Heart right ventricle (tissue), 16 donors: ENCODE data around the gene CHRNA4. TPM values are rescaled to one million over a fixed set of nuclear protein-coding genes. Genes with fewer than 3 reads are reported as not detected.

Experiments
- ATAC-seq, 8 donors: fragments of 200-7000 bp; cut with Tn5 transposase; one replicate each; pipeline ENCODE4 v1.9.1; 2020; ENCODE audit warnings: mild to moderate bottlenecking in 8 of 8, moderate library complexity in 8 of 8, moderate number of reproducible peaks in 1 of 8
- DNase-seq, 2 donors: peaks; one replicate each; pipeline ENCODE4 v3.0.0-alpha.2; 2020
- H3K27ac ChIP-seq, 10 donors: fragments of 200-600 bp; sonication (generic) in 2 of 10; one replicate each; pipeline versions ENCODE4 v1.5.0 to v1.8.0; 2020 to 2022; ENCODE audit warnings: mild to moderate bottlenecking in 3 of 10
- H3K27me3 ChIP-seq, 7 donors: fragments of 200-600 bp; one replicate each; pipeline ENCODE4 v1.8.0; 2021 to 2022; ENCODE audit warnings: mild to moderate bottlenecking in 2 of 7
- H3K36me3 ChIP-seq, 9 donors: fragments of 200-600 bp; sonication (generic) in 1 of 9; one replicate each; pipeline versions ENCODE4 v1.5.0 to v1.8.0; 2020 to 2022; ENCODE audit warnings: mild to moderate bottlenecking in 2 of 9
- H3K4me1 ChIP-seq, 9 donors: fragments of 200-600 bp; sonication (generic) in 1 of 9; one replicate each; pipeline versions ENCODE4 v1.5.0 to v1.8.0; 2020 to 2022; ENCODE audit warnings: mild to moderate bottlenecking in 4 of 9
- H3K4me3 ChIP-seq, 10 donors: fragments of 200-600 bp; sonication (generic) in 2 of 10; one replicate each; pipeline versions ENCODE4 v1.5.0 to v1.8.0; 2020 to 2022; ENCODE audit warnings: mild to moderate bottlenecking in 7 of 10, moderate library complexity in 2 of 10
- H3K9me3 ChIP-seq, 11 donors: fragments of 200-600 bp in 10 of 11; sonication (generic) in 2 of 11; one replicate each; pipeline versions ENCODE4 v1.5.0 to v1.8.0; 2013 to 2022; ENCODE audit warnings: mild to moderate bottlenecking in 2 of 11, control low read depth in 1 of 11, moderate library complexity in 1 of 11
- CTCF ChIP-seq, 9 donors: fragments of 200-600 bp; sonication (generic) in 2 of 9; IDR thresholded peaks; one replicate each; pipeline versions ENCODE4 v1.5.0 to v1.8.0; 2021 to 2022; ENCODE audit warnings: antibody characterized with exemption in 9 of 9, mild to moderate bottlenecking in 5 of 9, moderate library complexity in 1 of 9
- WGBS, 2 donors: extraction: QIAGEN DNeasy Blood & Tissue Kit; methylation state at CpG; one replicate each; pipeline ENCODE4 v1.1.7; 2013; ENCODE audit warnings: inconsistent platforms in 1 of 2; 5-methylcytosine and 5-hydroxymethylcytosine counted together
- intact Hi-C, 10 donors: fragments of 100-400 bp; cut with DNase I; formaldehyde crosslinking; loops; one replicate each; pipeline versions ENCODE4 v1.11.1 to v1.14.2; 2022
- polyA plus RNA-seq, 2 donors: library from polyadenylated mRNA; stranded (reverse); fragments of 200-250 nt; gene quantifications; one replicate each; pipeline ENCODE4 v1.2.3, GENCODE V29; 2013
- total RNA-seq, 10 donors: library from RNA; stranded (reverse); fragmentation: NEBNext Ultra II Directional in 3 of 10; extraction: Animal tissue kit (Norgen Biotek cat#: 25700) in 3 of 10; gene quantifications; one replicate each; pipeline versions ENCODE4 v1.2.1 to v1.2.4, GENCODE V29; 2021 to 2023
- donor health status: Arrhythmogenic right ventricular cardiomyopathy.
- donor health status: ischemic (EF 13 %, LVEDD 7.1; RV severe dilation, severe dysfunction).
- donor health status: healthy with polysubstance abuse.
- donor health status: DM: no; HTN: yes; CAD: no.
- donor health status: DM: no; HTN: no; CAD: no.
- donor health status: ischemic (EF 25% LVEDD 6.9; RV normal size, moderate dysfunction).
- donor health status: ischemic (EF 25% LVEDD 5.7; RV mildly dilated, moderate dysfunction).
- donor health status: healthy.
- donor health status: DM: yes; HTN: yes; CAD: no.
- donor health status: Ischemic cardiomyopathy.
- donor health status: ischemic (EF 35%, LVEDD 5.7; RV mildly dilated, moderate dysfunction).
- donor health status: nonischemic (EF 11% LVEDD 7.7; RV severe dilation, severe dysfunction).
- donor health status: DM: yes; HTN: yes; CAD: no.
- donor health status: PGD.
- donor health status: ischemic (EF 29% LVEDD 5.4; RV normal size, mild dysfunction).
- donor health status: nonischemic (EF 23%, LVEDD 6.1; RV moderate dilation, normal function).

CHRNA4 gene
- total and polyA plus RNA-seq, 12 donors = 0.06 to 1.5 (median 0.90) TPM; not detected in 4

- ATAC-seq = no peak
- Histone ChIP-seq H3K27me3 (peaks cover under 1 to 27% (median 11%) of the 10 kb centered on the region in 7 donors), H3K4me1 (peaks cover 0 to 18% (median 4%) of the 10 kb centered on the region in 9 donors), H3K9me3 (no peaks in the 10 kb centered on the region), H3K27ac (no peak overlapping the region), H3K36me3 (no peaks in the 10 kb centered on the region), H3K4me3 (no peak overlapping the region)
- 75 to 80% methylated on average over 25 of the region's 25 CpGs for WGBS, 2 donors
- TF ChIP-seq CTCF (IDR thresholded peaks at IDR 0.05) = no peak
- DNase-seq = peak in 1 of 2 donors; percentile 17
- intact Hi-C loops = no loop called here
Observed at GRCh38 chr20:63313349-63314014, 47.7 kb downstream of the CHRNA4 start.

GRCh38 chr20:63312690-63313348 is 48.3 kb downstream of the CHRNA4 start:
- no peak overlapping the region for H3K4me3 ChIP-seq
- no peaks in the 10 kb centered on the region for H3K9me3 ChIP-seq
- H3K36me3 ChIP-seq = no peaks in the 10 kb centered on the region
- peaks cover 0 to 18% (median 4%) of the 10 kb centered on the region in 9 donors for H3K4me1 ChIP-seq
- intact Hi-C loops = no loop called here
- no peak for TF ChIP-seq CTCF (IDR thresholded peaks at IDR 0.05)
- H3K27ac ChIP-seq = no peak overlapping the region
- DNase-seq (peak; percentile 51 to 64), ATAC-seq (peak; percentile 4 to 51 (median 33))
- H3K27me3 ChIP-seq = peaks cover 7 to 33% (median 17%) of the 10 kb centered on the region in 7 donors
- 64 to 71% methylated on average over 19 to 22 of the region's 22 CpGs for WGBS, 2 donors

GRCh38 chr20:63312273-63312672 is 48.9 kb downstream of the CHRNA4 start:
- Histone ChIP-seq H3K4me1 (peaks cover 0 to 18% (median 4%) of the 10 kb centered on the region in 9 donors), H3K36me3 (no peaks in the 10 kb centered on the region), H3K27ac (no peak overlapping the region), H3K9me3 (no peaks in the 10 kb centered on the region), H3K4me3 (no peak overlapping the region), H3K27me3 (peaks cover 7 to 39% (median 22%) of the 10 kb centered on the region in 7 donors)
- DNase-seq (no peak), ATAC-seq (no peak)
- TF ChIP-seq CTCF (IDR thresholded peaks at IDR 0.05) = no peak
- intact Hi-C loops = no loop called here
- WGBS, 2 donors = 70 to 71% methylated on average over 9 of the region's 9 CpGs

GRCh38 chr20:63311833-63312243 is 49.3 kb downstream of the CHRNA4 start:
- 76 to 82% methylated on average over 18 of the region's 18 CpGs for WGBS, 2 donors
- peak in 1 of 2 donors; percentile 11 for DNase-seq
- intact Hi-C loops = loop anchor here in 3 of 10 donors (2.0 kb wide), 2 partner anchors 67 to 69 kb away; no protein-coding TSS in a partner anchor

More at GRCh38 chr20:63311833-63312243, 49.3 kb downstream of the CHRNA4 start:
- no peak overlapping the region for H3K27ac ChIP-seq
- H3K27me3 ChIP-seq = peaks cover 7 to 43% (median 27%) of the 10 kb centered on the region in 7 donors
- no peak for ATAC-seq
- H3K9me3 ChIP-seq = no peaks in the 10 kb centered on the region
- H3K4me3 ChIP-seq = no peak overlapping the region
- H3K36me3 ChIP-seq = no peaks in the 10 kb centered on the region
- no peak for TF ChIP-seq CTCF (IDR thresholded peaks at IDR 0.05)
- H3K4me1 ChIP-seq = peaks cover 0 to 18% (median 4%) of the 10 kb centered on the region in 9 donors
